Measurements from ENCODE around the gene CEACAM1. TPM values are rescaled to one million over a fixed set of nuclear protein-coding genes. Genes with fewer than 3 reads are reported as not detected.
A peak's percentile ranks its signal among the peaks of the same experiment; 100 is the strongest.

Gene CEACAM1
- total and polyA plus RNA-seq, 2 of the 13 experiments (the other 11 are each of a cell fraction or from before 2014, with no cell fraction given) = 13.5 to 332 TPM

DNA sequence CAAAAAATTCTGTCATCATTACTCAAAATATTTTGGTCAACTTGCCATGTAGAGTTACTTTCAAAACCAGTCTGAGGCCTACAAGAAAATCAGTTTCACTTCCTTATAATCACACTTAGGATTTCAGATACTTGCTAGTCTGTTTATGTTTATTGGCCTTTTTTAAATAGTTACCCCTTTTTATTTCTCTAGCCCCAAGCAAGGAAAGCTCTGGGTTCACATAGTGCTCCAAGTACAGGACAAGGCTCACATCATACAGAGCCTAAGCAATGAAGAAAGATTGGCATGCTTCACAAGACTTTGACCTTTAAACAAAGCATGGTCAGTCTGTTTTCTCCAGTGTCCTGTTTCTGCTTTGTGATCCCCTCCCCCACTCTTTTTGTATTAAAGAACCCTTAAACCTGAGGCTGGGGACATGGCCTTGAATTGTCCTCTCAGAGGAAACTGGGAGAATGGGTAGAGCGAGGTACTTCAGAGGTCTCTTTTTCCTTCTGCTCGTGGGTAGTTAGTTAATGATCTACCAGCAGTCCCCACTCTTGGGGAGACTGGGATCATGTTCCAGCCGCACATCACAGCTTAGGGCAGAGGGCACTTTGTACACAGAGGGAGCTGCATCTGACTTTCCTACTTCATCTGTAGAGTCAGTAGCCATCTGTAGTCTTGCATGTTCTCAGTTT is 30.7 kb downstream of the CEACAM1 start (continued):
- TF ChIP-seq FLYWCH1 (CRISPR knock-in tag; IDR thresholded peaks at IDR 0.05) (no peak), KLF12 (CRISPR knock-in tag; IDR thresholded peaks at IDR 0.05; ENCODE audit: borderline replicate concordance) (no peak), SETDB1 (CRISPR knock-in tag; IDR thresholded peaks at IDR 0.05; ENCODE audit: borderline replicate concordance) (no peak), TOPORS (CRISPR knock-in tag; IDR thresholded peaks at IDR 0.05) (no peak), FOXC1 (CRISPR knock-in tag; IDR thresholded peaks at IDR 0.05; ENCODE audit: borderline replicate concordance) (no peak), ISX (CRISPR knock-in tag; conservative IDR thresholded peaks at IDR 0.05) (no peak), ZNF263 (CRISPR knock-in tag; IDR thresholded peaks at IDR 0.05) (no peak), ZNF180 (CRISPR knock-in tag; IDR thresholded peaks at IDR 0.05; ENCODE audit: borderline replicate concordance, low read depth) (no peak), TCF12 (IDR thresholded peaks at IDR 0.05) (no peak), TCF12 (CRISPR knock-in tag; IDR thresholded peaks at IDR 0.05) (no peak; the same call in 1 of the 2 replicates), SRSF4 (IDR thresholded peaks at IDR 0.05; ENCODE audit: low read depth, low read length, poor library complexity, severe bottlenecking) (no peak)
- TF ChIP-seq, protein P1, sequence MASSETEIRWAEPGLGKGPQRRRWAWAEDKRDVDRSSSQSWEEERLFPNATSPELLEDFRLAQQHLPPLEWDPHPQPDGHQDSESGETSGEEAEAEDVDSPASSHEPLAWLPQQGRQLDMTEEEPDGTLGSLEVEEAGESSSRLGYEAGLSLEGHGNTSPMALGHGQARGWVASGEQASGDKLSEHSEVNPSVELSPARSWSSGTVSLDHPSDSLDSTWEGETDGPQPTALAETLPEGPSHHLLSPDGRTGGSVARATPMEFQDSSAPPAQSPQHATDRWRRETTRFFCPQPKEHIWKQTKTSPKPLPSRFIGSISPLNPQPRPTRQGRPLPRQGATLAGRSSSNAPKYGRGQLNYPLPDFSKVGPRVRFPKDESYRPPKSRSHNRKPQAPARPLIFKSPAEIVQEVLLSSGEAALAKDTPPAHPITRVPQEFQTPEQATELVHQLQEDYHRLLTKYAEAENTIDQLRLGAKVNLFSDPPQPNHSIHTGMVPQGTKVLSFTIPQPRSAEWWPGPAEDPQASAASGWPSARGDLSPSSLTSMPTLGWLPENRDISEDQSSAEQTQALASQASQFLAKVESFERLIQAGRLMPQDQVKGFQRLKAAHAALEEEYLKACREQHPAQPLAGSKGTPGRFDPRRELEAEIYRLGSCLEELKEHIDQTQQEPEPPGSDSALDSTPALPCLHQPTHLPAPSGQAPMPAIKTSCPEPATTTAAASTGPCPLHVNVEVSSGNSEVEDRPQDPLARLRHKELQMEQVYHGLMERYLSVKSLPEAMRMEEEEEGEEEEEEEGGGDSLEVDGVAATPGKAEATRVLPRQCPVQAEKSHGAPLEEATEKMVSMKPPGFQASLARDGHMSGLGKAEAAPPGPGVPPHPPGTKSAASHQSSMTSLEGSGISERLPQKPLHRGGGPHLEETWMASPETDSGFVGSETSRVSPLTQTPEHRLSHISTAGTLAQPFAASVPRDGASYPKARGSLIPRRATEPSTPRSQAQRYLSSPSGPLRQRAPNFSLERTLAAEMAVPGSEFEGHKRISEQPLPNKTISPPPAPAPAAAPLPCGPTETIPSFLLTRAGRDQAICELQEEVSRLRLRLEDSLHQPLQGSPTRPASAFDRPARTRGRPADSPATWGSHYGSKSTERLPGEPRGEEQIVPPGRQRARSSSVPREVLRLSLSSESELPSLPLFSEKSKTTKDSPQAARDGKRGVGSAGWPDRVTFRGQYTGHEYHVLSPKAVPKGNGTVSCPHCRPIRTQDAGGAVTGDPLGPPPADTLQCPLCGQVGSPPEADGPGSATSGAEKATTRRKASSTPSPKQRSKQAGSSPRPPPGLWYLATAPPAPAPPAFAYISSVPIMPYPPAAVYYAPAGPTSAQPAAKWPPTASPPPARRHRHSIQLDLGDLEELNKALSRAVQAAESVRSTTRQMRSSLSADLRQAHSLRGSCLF (CRISPR knock-in tag; IDR thresholded peaks at IDR 0.05; ENCODE audit: borderline replicate concordance) = no peak
- TF ChIP-seq, protein P2, sequence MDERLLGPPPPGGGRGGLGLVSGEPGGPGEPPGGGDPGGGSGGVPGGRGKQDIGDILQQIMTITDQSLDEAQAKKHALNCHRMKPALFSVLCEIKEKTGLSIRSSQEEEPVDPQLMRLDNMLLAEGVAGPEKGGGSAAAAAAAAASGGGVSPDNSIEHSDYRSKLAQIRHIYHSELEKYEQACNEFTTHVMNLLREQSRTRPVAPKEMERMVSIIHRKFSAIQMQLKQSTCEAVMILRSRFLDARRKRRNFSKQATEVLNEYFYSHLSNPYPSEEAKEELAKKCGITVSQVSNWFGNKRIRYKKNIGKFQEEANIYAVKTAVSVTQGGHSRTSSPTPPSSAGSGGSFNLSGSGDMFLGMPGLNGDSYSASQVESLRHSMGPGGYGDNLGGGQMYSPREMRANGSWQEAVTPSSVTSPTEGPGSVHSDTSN (CRISPR knock-in tag; IDR thresholded peaks at IDR 0.05) = peak; percentile 34
- TF ChIP-seq, protein P3, sequence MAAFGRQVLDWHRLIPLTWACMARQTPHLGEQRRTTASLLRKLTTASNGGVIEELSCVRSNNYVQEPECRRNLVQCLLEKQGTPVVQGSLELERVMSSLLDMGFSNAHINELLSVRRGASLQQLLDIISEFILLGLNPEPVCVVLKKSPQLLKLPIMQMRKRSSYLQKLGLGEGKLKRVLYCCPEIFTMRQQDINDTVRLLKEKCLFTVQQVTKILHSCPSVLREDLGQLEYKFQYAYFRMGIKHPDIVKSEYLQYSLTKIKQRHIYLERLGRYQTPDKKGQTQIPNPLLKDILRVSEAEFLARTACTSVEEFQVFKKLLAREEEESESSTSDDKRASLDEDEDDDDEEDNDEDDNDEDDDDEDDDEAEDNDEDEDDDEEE (CRISPR knock-in tag; IDR thresholded peaks at IDR 0.05) = peak; percentile 56; the same call in 1 of the 2 replicates
- TF ChIP-seq, protein P4, sequence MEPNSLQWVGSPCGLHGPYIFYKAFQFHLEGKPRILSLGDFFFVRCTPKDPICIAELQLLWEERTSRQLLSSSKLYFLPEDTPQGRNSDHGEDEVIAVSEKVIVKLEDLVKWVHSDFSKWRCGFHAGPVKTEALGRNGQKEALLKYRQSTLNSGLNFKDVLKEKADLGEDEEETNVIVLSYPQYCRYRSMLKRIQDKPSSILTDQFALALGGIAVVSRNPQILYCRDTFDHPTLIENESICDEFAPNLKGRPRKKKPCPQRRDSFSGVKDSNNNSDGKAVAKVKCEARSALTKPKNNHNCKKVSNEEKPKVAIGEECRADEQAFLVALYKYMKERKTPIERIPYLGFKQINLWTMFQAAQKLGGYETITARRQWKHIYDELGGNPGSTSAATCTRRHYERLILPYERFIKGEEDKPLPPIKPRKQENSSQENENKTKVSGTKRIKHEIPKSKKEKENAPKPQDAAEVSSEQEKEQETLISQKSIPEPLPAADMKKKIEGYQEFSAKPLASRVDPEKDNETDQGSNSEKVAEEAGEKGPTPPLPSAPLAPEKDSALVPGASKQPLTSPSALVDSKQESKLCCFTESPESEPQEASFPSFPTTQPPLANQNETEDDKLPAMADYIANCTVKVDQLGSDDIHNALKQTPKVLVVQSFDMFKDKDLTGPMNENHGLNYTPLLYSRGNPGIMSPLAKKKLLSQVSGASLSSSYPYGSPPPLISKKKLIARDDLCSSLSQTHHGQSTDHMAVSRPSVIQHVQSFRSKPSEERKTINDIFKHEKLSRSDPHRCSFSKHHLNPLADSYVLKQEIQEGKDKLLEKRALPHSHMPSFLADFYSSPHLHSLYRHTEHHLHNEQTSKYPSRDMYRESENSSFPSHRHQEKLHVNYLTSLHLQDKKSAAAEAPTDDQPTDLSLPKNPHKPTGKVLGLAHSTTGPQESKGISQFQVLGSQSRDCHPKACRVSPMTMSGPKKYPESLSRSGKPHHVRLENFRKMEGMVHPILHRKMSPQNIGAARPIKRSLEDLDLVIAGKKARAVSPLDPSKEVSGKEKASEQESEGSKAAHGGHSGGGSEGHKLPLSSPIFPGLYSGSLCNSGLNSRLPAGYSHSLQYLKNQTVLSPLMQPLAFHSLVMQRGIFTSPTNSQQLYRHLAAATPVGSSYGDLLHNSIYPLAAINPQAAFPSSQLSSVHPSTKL (CRISPR knock-in tag; IDR thresholded peaks at IDR 0.05) = peak; percentile 95
- TF ChIP-seq, protein P5, sequence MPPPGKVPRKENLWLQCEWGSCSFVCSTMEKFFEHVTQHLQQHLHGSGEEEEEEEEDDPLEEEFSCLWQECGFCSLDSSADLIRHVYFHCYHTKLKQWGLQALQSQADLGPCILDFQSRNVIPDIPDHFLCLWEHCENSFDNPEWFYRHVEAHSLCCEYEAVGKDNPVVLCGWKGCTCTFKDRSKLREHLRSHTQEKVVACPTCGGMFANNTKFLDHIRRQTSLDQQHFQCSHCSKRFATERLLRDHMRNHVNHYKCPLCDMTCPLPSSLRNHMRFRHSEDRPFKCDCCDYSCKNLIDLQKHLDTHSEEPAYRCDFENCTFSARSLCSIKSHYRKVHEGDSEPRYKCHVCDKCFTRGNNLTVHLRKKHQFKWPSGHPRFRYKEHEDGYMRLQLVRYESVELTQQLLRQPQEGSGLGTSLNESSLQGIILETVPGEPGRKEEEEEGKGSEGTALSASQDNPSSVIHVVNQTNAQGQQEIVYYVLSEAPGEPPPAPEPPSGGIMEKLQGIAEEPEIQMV (CRISPR knock-in tag; IDR thresholded peaks at IDR 0.05; ENCODE audit: low read depth) = no peak

Data from HepG2 (cell line).